Urothelium cell line (cell line): ENCODE measurements around the gene LYZ.

Source experiments
- DNase-seq: peaks from one replicate; pipeline ENCODE4 v3.0.0; 2011; ENCODE audit warnings: low spot score, mixed read lengths
- FAIRE-seq: peaks from 2 replicates; lab custom pipeline; 2011; peaks lifted over from hg19 to GRCh38; lab: Jason Lieb, UNC

The LYZ gene

DNA sequence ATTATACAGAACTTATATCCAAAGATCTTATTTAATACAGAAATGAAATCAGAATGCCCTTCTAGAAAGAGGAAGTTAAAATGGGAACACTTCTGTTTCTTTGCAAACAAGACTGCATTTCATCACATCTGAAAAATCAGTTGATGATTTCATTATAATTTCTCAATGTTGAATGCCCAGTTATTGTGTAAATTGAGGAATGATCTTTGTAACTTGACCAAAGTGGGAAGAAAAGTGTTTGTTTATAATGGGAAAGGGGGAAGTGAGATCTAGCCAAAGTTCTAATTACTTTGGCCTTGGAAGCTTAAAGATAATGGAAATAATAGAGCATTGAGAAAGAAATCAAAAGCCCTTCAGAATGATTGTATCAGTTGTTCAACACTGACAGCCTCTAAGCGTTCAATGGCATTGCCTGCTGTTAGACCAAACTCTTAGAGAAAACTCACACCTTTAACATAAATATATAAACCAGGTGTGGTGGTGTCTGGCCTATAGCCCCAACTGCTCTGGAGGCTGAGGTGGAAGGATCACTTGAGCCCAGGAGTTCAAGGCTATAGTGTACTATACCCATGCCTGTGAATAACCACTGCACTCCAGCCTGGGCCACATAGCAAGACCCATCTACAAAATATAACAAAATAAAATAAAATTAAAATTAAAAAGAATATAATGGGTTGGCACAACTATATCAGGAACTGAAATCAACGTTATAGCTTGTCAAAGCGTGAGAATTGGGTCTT is 9.9 kb upstream of the LYZ start:
- no peak for FAIRE-seq

DNA sequence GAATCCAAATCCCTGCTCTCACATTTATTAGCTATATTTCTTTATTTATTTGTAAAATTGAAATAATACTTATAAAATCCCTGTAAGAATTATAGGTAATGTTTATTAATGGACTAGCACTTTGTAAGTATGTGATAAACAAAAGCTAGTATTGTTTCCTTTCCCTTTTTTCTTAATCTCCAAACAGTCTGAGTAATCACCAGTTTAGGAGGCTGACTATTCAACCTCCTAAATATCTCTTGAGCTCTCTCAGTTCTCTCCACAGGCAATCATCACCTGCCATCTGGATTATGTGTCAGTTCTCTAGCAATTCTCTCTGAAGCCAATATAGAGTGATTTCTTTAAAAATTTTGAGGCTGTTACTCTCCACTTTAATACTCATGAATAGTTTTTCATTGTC is 9.2 kb upstream of the LYZ start:
- DNase-seq = no peak
- FAIRE-seq = no peak

More for the DNA sequence above, 9.9 kb upstream of the LYZ start:
- DNase-seq = no peak

DNA sequence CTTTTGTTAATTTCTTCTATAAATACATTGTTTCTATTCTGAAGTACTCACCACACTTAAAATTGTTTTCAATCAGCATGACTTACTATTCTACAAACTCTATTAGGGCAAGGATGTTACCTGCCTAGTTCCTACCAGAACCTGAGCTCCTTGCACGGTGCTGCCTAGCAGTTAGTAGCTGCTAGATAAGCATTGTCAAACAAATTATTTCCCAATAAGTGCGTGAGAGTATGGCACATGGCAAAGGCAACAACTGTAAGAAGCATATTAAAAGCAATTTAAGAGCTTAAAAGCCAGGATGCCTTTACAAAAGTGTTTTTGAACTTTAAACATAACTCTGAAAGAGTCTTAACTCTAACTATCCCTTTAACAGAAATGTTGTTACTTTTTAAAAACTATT is 8.2 kb upstream of the LYZ start:
- DNase-seq (no peak), FAIRE-seq (no peak)

DNA sequence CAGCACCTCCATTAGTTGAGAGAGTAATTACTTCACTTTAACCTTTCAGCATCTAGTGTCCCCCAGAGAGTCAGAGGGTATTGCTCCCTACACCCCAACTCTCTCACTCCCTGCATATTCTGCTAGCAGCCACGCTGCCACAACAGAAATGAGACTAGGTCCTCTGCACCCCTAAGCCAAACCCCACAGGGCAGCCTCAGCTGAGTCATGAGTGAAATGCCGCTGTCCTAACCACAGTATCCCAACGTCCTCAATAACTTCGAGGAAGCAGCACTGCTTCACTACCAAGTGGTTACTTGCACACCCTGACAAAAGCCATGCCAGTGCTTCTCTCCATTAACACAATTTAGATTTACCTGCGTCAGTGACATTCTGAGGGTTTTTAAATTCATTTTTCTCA is 6.9 kb upstream of the LYZ start:
- FAIRE-seq (no peak), DNase-seq (no peak)

DNA sequence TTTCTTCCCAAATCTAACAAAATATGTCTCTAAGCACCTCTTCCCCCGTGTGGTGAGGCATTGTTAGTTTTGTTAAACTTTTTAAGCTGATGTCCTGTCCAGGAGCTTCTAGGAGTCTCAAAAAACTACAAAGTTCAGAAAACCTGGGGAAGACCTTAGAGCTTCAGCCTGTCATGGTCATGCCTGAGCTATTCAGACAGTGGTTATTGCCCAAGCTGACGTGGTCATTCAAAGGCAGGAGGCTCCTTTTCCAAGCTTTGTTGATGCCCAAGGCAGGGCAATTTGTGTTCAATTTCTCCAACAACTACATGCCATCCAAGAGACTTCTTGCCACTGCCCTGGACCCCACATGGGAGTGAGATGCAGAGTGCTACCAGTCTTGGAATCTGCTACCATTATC is 5.8 kb upstream of the LYZ start:
- no peak for FAIRE-seq

DNA sequence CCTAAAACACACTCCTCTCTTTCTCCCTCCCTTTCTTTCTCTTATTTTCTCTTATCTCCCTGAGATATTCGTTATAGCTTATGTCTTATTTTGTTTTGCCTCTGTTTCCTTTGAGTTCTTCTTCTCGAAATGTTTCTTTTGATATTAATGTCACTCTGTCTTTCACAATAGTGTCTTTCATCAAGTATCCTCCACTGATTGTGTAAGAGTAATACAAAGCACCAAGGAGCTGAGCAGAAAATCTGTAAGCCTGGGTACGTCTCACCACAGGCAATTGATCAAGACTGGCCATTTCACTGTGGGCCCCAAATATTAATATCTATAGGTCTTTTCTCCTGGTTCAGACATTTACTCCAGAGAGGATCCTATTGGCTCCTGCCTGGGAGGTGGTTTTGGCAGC is 4.8 kb upstream of the LYZ start:
- FAIRE-seq (no peak), DNase-seq (no peak)

More for the DNA sequence above, 5.8 kb upstream of the LYZ start:
- DNase-seq = no peak

DNA sequence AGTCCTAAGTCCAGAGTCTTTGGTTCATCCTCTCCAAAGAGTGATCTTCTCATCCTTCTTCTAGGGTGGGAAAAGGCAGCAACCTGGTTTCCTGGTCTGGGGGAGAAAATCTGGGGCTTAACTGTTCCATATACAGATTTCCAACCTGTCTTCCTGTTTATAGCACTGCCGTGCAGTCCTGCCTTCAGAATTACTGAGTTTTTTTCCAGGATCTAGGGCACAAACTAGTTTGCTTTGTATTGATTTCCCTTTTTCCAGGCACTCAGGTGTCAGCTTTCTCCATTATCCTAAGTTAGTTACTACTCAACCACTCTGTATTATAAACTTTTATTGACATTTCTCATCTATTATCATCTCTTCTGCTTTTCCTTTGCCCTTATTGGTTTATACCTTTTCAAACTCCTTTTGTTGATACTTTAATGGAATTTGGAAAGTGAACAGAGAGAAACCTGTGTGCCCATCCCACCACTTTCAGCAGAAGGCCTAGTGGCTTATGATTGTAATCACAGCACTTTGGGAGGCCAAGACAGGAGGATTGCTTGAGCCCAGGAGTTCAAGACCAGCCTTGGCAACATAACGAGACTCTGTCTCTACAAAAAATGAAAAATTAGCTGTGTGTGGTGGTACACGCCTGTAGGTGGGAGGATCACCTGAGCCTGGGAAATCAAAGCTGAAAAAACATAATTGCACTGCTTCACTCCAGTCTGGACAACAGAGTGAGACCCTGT is 4.1 kb upstream of the LYZ start:
- FAIRE-seq (no peak), DNase-seq (no peak)

DNA sequence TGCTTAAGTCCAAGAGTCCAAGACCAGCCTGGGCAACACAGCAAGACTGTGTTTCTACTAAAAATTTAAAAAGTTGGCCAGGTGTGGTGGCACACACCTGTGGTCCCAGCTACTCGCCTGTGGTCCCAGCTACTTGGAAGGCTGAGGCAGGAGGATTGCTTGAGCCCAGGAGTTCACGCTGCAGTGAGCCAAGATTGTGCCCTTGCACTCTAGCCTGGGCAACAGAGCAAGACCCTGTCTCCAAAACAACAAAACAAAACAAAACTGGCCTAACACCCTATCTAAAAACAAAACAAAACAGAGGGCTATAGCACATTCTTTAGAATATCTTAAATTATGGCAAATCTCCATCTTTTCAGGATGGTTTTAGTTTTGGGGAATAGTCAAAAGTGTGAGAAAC is 3.1 kb upstream of the LYZ start:
- DNase-seq = no peak
- FAIRE-seq = no peak

DNA sequence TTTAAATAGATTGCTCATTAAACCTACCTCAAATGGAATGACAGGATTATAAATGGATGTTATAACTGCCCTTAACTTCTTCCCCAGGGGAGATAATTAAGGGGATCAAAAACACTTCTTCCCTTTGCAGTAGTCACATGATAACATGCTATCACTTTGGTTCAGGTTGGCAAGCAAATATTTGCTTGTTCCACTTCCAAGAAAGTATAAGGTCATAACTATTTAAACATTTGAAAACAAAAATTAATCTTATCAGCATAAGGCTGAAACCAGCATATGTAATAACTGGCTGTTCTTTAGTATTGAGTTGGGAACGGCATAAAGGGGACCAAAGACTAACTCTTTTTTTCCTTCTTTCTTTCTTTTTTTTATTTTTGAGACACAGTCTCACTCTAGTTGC is 2.4 kb upstream of the LYZ start:
- FAIRE-seq = no peak
- DNase-seq = no peak

DNA sequence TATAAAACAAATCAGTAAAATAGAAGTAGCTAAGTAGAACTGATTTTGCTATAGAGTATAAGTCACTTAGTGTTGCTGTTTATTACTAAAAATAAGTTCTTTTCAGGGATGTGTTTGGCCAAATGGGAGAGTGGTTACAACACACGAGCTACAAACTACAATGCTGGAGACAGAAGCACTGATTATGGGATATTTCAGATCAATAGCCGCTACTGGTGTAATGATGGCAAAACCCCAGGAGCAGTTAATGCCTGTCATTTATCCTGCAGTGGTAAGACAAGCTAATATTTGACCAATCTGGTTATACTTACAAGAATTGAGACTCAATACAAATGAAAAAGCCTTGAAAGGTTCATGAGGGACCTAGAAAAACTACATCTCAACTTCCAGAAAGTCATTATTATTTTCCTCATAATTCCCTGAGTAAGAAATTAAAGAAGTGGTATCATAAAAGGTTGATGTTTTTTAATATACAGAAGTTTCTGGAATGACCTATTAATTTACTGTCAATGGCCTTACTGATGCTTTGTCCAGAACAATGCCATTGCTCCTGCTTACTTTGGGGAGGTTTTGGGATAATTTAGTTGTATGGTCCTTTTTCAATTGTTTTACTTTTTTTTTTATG is 1.9 kb downstream of the LYZ start:
- no peak for FAIRE-seq

DNA sequence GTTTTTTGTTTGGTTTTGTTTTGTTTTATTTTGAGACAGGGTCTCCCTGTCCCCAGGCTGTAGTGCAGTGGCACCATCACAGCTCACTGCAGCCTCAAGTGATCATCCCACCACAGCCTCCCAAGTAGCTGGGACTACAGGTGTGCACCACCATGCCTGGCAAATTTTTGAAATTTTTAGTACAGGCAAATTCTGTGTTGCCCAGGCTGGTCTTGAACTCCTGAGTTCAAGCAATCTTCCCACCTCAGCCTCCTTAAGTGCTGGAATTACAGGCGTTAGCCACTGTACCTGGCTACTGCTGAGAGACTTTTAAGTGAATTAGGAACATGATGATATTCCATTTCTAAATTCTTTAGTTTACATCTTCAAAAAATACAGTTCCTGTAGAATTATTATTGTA is 2.6 kb downstream of the LYZ start:
- FAIRE-seq (no peak), DNase-seq (no peak)

More for the DNA sequence above, 1.9 kb downstream of the LYZ start:
- DNase-seq = no peak

DNA sequence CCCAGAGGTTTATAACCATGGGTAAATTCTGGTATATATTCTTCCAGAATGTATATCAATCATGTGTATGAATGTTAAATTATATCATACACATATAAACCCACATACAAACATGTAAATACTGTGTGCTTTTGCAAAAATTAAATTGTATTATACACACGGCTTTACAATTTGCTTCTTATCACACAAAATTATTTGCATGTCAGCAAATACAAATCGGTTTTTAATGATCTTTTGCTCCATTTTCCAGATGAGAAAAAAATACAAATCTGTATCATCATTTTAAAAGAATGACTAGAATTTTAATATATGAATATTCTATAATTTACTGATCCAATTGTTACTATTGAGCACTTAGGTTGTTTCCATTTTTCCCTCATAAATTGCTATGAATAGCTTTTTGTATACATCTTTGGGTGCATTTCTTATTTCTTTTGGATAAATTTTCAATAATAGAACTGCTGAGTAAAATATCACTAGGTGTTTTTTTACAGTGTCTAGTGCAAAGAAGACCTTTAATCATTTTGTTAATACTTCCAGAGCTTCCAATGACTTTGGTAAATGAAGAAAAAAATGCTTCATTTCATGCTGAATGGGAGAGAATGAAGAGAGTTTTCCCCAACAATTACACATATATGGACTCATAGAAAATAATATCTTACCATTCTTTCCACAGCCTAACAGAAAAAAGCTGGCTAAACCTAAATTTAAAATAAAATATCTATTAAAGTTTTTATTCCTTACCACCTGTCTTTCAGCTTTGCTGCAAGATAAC is 3.5 kb downstream of the LYZ start:
- FAIRE-seq = no peak
- no peak for DNase-seq

DNA sequence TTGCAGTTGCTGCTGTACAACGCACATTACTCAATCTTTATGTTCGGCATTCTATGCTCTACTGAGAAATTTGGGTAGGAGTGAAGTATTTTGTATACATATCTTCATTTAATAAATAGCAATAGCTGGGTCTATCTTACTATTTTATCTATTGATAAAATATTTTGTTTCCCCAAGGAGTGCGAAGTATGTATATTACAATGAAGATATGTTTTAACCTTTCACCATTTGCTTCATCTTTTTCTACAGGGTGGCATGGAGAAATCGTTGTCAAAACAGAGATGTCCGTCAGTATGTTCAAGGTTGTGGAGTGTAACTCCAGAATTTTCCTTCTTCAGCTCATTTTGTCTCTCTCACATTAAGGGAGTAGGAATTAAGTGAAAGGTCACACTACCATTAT is 4.7 kb downstream of the LYZ start:
- DNase-seq = no peak
- no peak for FAIRE-seq

DNA sequence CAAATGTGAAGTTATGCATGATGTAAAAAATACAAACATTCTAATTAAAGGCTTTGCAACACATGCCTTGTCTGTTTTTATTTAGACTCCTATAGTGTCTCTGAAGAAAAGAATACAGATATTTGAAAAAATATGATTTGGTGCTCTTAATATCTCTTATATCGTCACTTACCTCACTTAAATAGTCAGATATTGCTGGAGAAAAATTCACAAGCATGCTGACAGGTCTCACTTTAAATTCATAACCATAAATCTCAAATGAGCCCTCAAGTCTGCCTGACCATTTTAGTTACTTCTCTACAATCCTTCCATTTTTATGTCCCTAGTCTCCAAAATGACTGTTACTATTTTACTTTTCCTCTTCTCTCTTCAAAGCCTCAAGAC is 6.0 kb downstream of the LYZ start:
- DNase-seq (no peak), FAIRE-seq (no peak)

DNA sequence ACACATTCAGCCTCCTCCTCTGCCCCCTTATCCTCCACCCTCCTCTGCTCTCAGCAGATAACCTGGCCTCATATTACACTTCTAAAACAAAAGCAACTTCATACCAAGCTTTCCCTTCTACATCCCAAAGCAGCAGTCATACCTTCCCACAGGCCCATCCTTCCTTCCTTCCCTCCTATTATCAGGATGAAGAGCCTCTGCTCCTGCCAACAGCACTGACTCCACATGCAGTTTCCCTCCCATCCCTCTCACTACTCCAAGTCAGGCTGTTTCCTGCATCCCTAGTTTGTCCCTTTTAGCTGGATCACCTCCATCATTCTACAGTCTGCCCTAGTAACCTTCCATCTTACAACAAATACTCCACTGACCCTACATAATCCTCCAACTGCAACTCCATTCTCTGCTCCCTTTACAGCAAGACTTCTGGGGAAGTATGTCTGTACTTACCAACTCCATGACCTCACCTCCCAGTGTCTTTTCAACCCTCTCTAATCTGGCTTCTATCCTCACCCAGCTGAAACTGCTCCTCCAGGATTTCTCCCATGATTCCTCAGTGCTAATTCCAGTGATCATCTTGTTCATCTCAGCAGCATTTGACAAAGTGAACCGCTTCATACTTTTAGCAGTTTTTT is 6.5 kb downstream of the LYZ start:
- FAIRE-seq (no peak), DNase-seq (no peak)

DNA sequence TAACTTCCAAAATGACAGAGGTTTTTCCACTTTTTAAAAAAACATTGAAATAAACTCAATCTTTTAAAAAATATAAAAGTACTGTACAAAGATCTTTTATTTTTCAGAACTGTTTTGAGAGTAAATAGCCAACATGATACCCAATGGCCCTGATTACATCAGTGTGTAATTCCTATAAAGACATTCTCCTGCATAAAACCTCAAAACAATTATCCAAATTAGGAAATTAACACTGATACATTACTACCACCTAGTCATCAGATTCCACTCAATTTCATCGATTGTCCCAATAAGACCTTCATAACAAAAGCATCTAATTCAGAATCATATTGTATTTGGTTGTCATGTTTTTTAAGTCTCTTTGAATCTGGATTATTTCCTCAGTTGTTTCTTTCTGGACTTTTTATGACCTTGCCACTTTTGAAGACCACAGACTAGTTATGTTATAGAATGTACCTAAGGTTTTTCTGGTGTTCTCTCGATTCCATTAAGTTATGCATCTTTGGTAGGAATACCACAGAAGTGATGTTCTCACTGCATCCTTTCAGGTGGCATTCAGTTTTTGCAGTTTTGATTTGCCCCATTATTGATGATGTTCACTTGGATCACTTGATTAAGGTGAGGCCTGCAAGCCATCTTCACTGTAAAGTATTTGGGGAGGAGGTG is 7.3 kb downstream of the LYZ start:
- DNase-seq = no peak
- FAIRE-seq = no peak

DNA sequence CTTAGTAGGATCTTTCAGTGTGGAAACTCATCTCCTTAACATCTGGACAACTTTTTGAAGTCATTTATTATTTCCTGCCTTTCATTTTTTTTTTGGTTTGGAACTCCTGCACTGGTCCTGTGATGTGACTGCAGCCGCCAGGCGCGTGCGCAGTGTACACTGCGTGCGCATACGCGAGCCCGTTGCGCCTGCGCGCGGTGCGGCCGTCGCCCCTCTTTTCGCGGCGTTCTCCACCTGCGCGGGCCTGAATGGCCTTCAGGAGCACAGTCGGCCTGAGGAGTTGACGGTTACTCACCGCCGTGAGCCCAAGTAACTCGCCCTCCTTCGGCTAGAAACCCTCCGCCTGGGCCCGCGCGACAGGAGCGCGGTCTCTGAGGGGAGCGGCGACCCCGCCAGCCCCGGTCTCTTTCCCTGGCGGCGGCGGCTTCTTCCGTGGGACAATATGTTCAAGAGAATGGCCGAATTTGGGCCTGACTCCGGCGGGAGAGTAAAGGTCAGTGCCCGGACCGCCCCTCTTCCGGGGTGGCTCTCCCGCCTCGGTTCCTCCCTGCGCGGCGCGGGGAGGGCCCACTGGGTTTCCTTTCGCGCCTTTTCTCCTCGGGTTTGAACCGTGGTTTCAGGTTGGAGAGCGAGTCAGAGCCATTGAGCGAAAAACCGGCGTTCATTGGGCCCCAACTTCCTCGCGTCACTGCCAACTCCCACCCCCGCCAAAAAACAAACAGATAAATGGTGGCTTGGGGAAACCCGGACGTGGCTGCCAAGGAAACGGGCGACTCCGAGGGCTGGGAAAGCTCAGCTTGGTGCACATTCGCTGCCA is 11.6 kb downstream of the LYZ start, which contains the start of gene YEATS4:
YEATS4 (plus strand) TSS at position 213 of the 817 bp plus-strand sequence; CDS start at position 443, 230 bp downstream.
- peak; percentile 88 for DNase-seq
- no peak for FAIRE-seq

DNA sequence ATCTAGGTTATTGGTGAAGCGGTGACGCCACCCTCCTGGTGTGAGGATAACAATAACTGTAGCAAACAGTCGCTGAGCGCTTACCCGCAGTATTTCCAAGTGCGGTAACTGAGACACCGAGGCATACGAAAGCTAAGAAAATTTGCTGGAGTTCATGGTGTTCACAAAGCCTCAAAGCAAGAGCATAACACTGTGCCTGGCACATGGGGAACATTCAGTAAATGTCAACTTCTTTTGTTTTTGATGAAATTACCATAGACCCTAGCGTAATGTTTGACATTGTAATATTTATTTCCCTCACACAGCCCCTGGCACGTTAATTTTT is 12.1 kb downstream of the LYZ start:
- DNase-seq = no peak
- FAIRE-seq = no peak

DNA sequence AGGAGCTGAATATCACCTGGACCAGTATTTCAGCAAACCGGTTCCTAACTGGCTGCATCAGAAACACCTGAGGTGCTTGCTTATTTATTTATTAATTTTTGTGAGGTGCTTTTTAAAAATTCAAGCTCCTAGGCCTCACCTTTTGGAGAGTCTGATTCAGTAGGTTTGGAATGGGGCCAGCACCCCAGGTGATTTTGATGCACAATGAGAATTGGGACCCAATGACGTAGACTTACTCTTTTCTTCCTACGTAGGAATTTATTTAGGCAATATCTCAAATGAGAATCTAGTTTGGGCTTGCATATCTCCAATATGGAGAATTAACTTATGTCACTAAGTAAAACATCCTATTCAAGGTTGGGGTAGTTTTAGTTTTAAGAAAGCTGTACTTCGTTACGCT is 18.6 kb downstream of the LYZ start:
- DNase-seq (no peak), FAIRE-seq (no peak)

DNA sequence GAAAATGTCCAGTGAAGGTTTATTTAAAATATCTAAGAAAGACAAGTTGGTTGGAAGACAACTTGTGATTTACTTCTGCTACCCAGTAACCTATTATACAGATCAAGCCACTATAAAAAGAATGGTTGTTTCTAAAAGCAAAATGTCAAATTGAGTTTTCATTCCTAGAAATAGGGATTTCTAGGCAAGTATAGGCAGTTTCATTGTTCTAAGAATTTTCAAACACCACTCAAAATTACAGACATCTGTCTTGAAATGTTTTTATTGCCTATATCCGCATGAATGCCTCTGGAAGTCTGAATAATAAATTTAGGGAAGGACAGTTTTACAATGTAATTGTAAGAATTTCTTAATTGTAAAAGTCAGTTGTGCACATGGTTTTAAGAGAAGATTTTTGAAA is 20.0 kb downstream of the LYZ start:
- DNase-seq = no peak

More for the DNA sequence above, 20.0 kb downstream of the LYZ start:
- FAIRE-seq = no peak
